ENCODE measurements around the gene CDK10.

GRCh38 chr16:89693931-89694783 lies 7.7 kb downstream of the CDK10 start:
- no peak for TF ChIP-seq CTCF (IDR thresholded peaks at IDR 0.05; ENCODE audit: poor library complexity, severe bottlenecking)
- no peak for TF ChIP-seq MXI1 (conservative IDR thresholded peaks at IDR 0.05; ENCODE audit: poor library complexity, severe bottlenecking)
- TF ChIP-seq REST (IDR thresholded peaks at IDR 0.05; ENCODE audit: borderline replicate concordance): no peak
- no peak for TF ChIP-seq POLR2AphosphoS5 (IDR thresholded peaks at IDR 0.05)
- no peak for TF ChIP-seq EP300 (conservative IDR thresholded peaks at IDR 0.05; ENCODE audit: poor library complexity, severe bottlenecking)

Data from neural cell (in vitro differentiated cells).